ENCODE measurements around the gene STX10. TPM values are rescaled to one million over a fixed set of nuclear protein-coding genes. Genes with fewer than 3 reads are reported as not detected.
A peak's percentile ranks its signal among the peaks of the same experiment; 100 is the strongest.
"Not testable (repeated sequence)": the region's sequence is repeated elsewhere in the genome, so short reads cannot be mapped to it uniquely, and the experiment has no call there.

The STX10 gene
- total RNA-seq, 1 donor: 71.7 TPM

GRCh38 chr19:13172346-13173138, 22.4 kb upstream of the STX10 start:
- Histone ChIP-seq H3K9me3 (ENCODE audit: low read depth, low read length) (no peaks in the 10 kb centered on the region), H3K4me1 (ENCODE audit: insufficient read depth, low read length) (peaks cover 62% of the 10 kb centered on the region), H3K27me3 (ENCODE audit: insufficient read depth, low read length) (no peaks in the 10 kb centered on the region), H3K4me3 (ENCODE audit: low read length) (no peak overlapping the region)

GRCh38 chr19:13171146-13171545, 21.0 kb upstream of the STX10 start:
- H3K4me1 ChIP-seq (ENCODE audit: insufficient read depth, low read length): peaks cover 76% of the 10 kb centered on the region
- no peaks in the 10 kb centered on the region for H3K9me3 ChIP-seq (ENCODE audit: low read depth, low read length)
- H3K27me3 ChIP-seq (ENCODE audit: insufficient read depth, low read length): no peaks in the 10 kb centered on the region
- no peak overlapping the region for H3K4me3 ChIP-seq (ENCODE audit: low read length)

- H3K4me1 ChIP-seq (ENCODE audit: insufficient read depth, low read length): peaks cover 90% of the 10 kb centered on the region
- no peak overlapping the region for H3K4me3 ChIP-seq (ENCODE audit: low read length)
- H3K27me3 ChIP-seq (ENCODE audit: insufficient read depth, low read length): no peaks in the 10 kb centered on the region
- no peaks in the 10 kb centered on the region for H3K9me3 ChIP-seq (ENCODE audit: low read depth, low read length)
Measured at GRCh38 chr19:13169769-13170168, 19.6 kb upstream of the STX10 start.

- H3K9me3 ChIP-seq (ENCODE audit: low read depth, low read length); H3K4me3 ChIP-seq (ENCODE audit: low read length); H3K27me3 ChIP-seq (ENCODE audit: insufficient read depth, low read length): not testable (repeated sequence)
- peaks cover 98% of the 10 kb centered on the region for H3K4me1 ChIP-seq (ENCODE audit: insufficient read depth, low read length)
Measured at GRCh38 chr19:13166151-13166550, 16.0 kb upstream of the STX10 start.

- H3K27me3 ChIP-seq (ENCODE audit: insufficient read depth, low read length): no peaks in the 10 kb centered on the region
- no peak overlapping the region for H3K4me3 ChIP-seq (ENCODE audit: low read length)
- peaks cover 98% of the 10 kb centered on the region for H3K4me1 ChIP-seq (ENCODE audit: insufficient read depth, low read length)
- H3K9me3 ChIP-seq (ENCODE audit: low read depth, low read length): no peaks in the 10 kb centered on the region
Measured at GRCh38 chr19:13165162-13165997, 15.2 kb upstream of the STX10 start.

- H3K9me3 ChIP-seq (ENCODE audit: low read depth, low read length): no peaks in the 10 kb centered on the region
- H3K4me1 ChIP-seq (ENCODE audit: insufficient read depth, low read length): peaks cover 95% of the 10 kb centered on the region
- H3K4me3 ChIP-seq (ENCODE audit: low read length): peak overlapping the region; percentile 14
- H3K27me3 ChIP-seq (ENCODE audit: insufficient read depth, low read length): no peaks in the 10 kb centered on the region
Measured at GRCh38 chr19:13164343-13165161, 14.4 kb upstream of the STX10 start.

GRCh38 chr19:13163609-13164342, 13.6 kb upstream of the STX10 start:
- H3K4me3 ChIP-seq (ENCODE audit: low read length): peak overlapping the region; percentile 50
- H3K27me3 ChIP-seq (ENCODE audit: insufficient read depth, low read length): no peaks in the 10 kb centered on the region
- peaks cover 95% of the 10 kb centered on the region for H3K4me1 ChIP-seq (ENCODE audit: insufficient read depth, low read length)
- no peaks in the 10 kb centered on the region for H3K9me3 ChIP-seq (ENCODE audit: low read depth, low read length)

- Histone ChIP-seq H3K4me1 (ENCODE audit: insufficient read depth, low read length) (peaks cover 94% of the 10 kb centered on the region), H3K9me3 (ENCODE audit: low read depth, low read length) (no peaks in the 10 kb centered on the region), H3K27me3 (ENCODE audit: insufficient read depth, low read length) (no peaks in the 10 kb centered on the region), H3K4me3 (ENCODE audit: low read length) (peak overlapping the region; percentile 50)
Measured at GRCh38 chr19:13162724-13163608, 12.8 kb upstream of the STX10 start.

- no peaks in the 10 kb centered on the region for H3K9me3 ChIP-seq (ENCODE audit: low read depth, low read length)
- peaks cover 96% of the 10 kb centered on the region for H3K4me1 ChIP-seq (ENCODE audit: insufficient read depth, low read length)
- no peaks in the 10 kb centered on the region for H3K27me3 ChIP-seq (ENCODE audit: insufficient read depth, low read length)
- H3K4me3 ChIP-seq (ENCODE audit: low read length): no peak overlapping the region
Measured at GRCh38 chr19:13160557-13160956, 10.4 kb upstream of the STX10 start.

GRCh38 chr19:13159713-13160112, 9.5 kb upstream of the STX10 start:
- Histone ChIP-seq H3K4me3 (ENCODE audit: low read length) (no peak overlapping the region), H3K9me3 (ENCODE audit: low read depth, low read length) (no peaks in the 10 kb centered on the region), H3K27me3 (ENCODE audit: insufficient read depth, low read length) (no peaks in the 10 kb centered on the region)

GRCh38 chr19:13155472-13156359, 5.5 kb upstream of the STX10 start:
- Histone ChIP-seq H3K4me3 (ENCODE audit: low read length) (peak overlapping the region; percentile 100), H3K27me3 (ENCODE audit: insufficient read depth, low read length) (no peaks in the 10 kb centered on the region), H3K9me3 (ENCODE audit: low read depth, low read length) (no peaks in the 10 kb centered on the region), H3K4me1 (ENCODE audit: insufficient read depth, low read length) (peaks cover 50% of the 10 kb centered on the region)

More at GRCh38 chr19:13159713-13160112, 9.5 kb upstream of the STX10 start:
- peaks cover 87% of the 10 kb centered on the region for H3K4me1 ChIP-seq (ENCODE audit: insufficient read depth, low read length)

GRCh38 chr19:13154911-13155471, 4.8 kb upstream of the STX10 start:
- no peaks in the 10 kb centered on the region for H3K27me3 ChIP-seq (ENCODE audit: insufficient read depth, low read length)
- peak overlapping the region; percentile 100 for H3K4me3 ChIP-seq (ENCODE audit: low read length)
- peaks cover 44% of the 10 kb centered on the region for H3K4me1 ChIP-seq (ENCODE audit: insufficient read depth, low read length)
- no peaks in the 10 kb centered on the region for H3K9me3 ChIP-seq (ENCODE audit: low read depth, low read length)
